SU-DHL-6 (cell line): ENCODE results near the gene FKTN.

Experiments used
- H2AFZ ChIP-seq: fragments of 200-600 bp; sonication (generic); 2 replicates; pipeline ENCODE4 v1.6.1; 2014; ENCODE audit warnings: low read depth, mild to moderate bottlenecking, moderate library complexity, mixed read lengths, antibody characterized with exemption, low read length; ENCODE audit not compliant: severe bottlenecking
- H3F3A ChIP-seq: fragments of 200-600 bp; shearing (Covaris generic); 2 replicates; pipeline ENCODE4 v1.6.0; 2016; ENCODE audit warnings: antibody characterized with exemption, mild to moderate bottlenecking; ENCODE audit not compliant: insufficient read depth
- H3K27ac ChIP-seq: fragments of 200-600 bp; sonication (generic); 2 replicates; pipeline ENCODE4 v1.5.1; 2016; ENCODE audit warnings: low read depth, mild to moderate bottlenecking, low read length, moderate library complexity, mixed read lengths
- H3K27me3 ChIP-seq: fragments of 200-600 bp; sonication (generic), shearing (Covaris generic); 2 replicates; pipeline ENCODE4 v1.6.0; 2014; ENCODE audit warnings: mild to moderate bottlenecking, low read length
- H3K36me3 ChIP-seq: fragments of 200-600 bp; sonication (generic); 2 replicates; pipeline ENCODE4 v1.6.1; 2014; ENCODE audit warnings: mild to moderate bottlenecking, low read length, mixed read lengths
- H3K4me2 ChIP-seq: fragments of 300-600, 200-600 bp; shearing (Covaris generic), sonication (generic); 2 replicates; pipeline ENCODE4 v1.6.0; 2014; ENCODE audit warnings: low read length, low read depth, mild to moderate bottlenecking; ENCODE audit not compliant: poor library complexity, severe bottlenecking
- H3K4me3 ChIP-seq: fragments of 200-600 bp; sonication (generic); 2 replicates; pipeline ENCODE4 v1.5.1; 2014; ENCODE audit warnings: antibody characterized with exemption, low read length, mild to moderate bottlenecking, mixed read lengths; ENCODE audit not compliant: insufficient read depth, poor library complexity, severe bottlenecking
- H3K79me2 ChIP-seq: fragments of 200-600 bp; sonication (generic); 2 replicates; pipeline ENCODE4 v1.6.1; 2014; ENCODE audit warnings: mild to moderate bottlenecking, low read length, moderate library complexity; ENCODE audit not compliant: insufficient read depth
- H3K9ac ChIP-seq: fragments of 200-600 bp; sonication (generic); 2 replicates; pipeline ENCODE4 v1.7.0; 2014; ENCODE audit warnings: mild to moderate bottlenecking, low read length
- H3K9me2 ChIP-seq: fragments of 200-600 bp; sonication (generic); replicated peaks from 2 replicates; pipeline ENCODE4 v1.6.1; 2014; ENCODE audit warnings: low read length; ENCODE audit not compliant: insufficient read depth
- H3K9me3 ChIP-seq: fragments of 200-600 bp; sonication (generic); 2 replicates; pipeline ENCODE4 v1.6.1; 2014; ENCODE audit warnings: low read length, mixed read lengths; ENCODE audit not compliant: insufficient read depth
- H4K20me1 ChIP-seq: fragments of 200-600 bp; sonication (generic); 2 replicates; pipeline ENCODE4 v1.6.1; 2014; ENCODE audit warnings: low read depth, mild to moderate bottlenecking, antibody characterized with exemption, low read length, moderate library complexity, mixed read lengths
- CTCF ChIP-seq: fragments of 200-600 bp; sonication (generic); IDR thresholded peaks from one replicate; pipeline ENCODE4 v1.5.1; 2017; ENCODE audit warnings: antibody characterized with exemption, mild to moderate bottlenecking, low read length, moderate library complexity; ENCODE audit not compliant: insufficient read depth, poor library complexity, severe bottlenecking
- EZH2phosphoT487 ChIP-seq: fragments of 200-600 bp; sonication (generic), shearing (Covaris generic); conservative IDR thresholded peaks from 2 replicates; pipeline ENCODE4 v1.6.1; 2018; ENCODE audit warnings: mild to moderate bottlenecking, antibody characterized with exemption, low read length, moderate library complexity, mixed read lengths

The FKTN gene

GRCh38 chr9:105673850-105674387 lies 116.0 kb downstream of the FKTN start:
- 0 out of 2 replicates have a peak, but pooled peaks cover 2% of the 10 kb centered on the region for H3K36me3 ChIP-seq
- H3K79me2 ChIP-seq: no peaks in the 10 kb centered on the region
- H3K9me2 ChIP-seq: no peaks in the 10 kb centered on the region
- peak overlapping the region; percentile 25 for H2AFZ ChIP-seq
- H3K27ac ChIP-seq: no peak overlapping the region
- TF ChIP-seq CTCF: no peak
- TF ChIP-seq EZH2phosphoT487: no peak
- no peak overlapping the region for H3K9ac ChIP-seq
- no peak overlapping the region for H3K4me3 ChIP-seq
- no peaks in the 10 kb centered on the region for H3F3A ChIP-seq
- H3K4me2 ChIP-seq: no peak overlapping the region
- H4K20me1 ChIP-seq: no peaks in the 10 kb centered on the region
- H3K27me3 ChIP-seq: no peaks in the 10 kb centered on the region
- H3K9me3 ChIP-seq: peaks cover 4% of the 10 kb centered on the region; the same call in 1 of the 2 replicates

DNA sequence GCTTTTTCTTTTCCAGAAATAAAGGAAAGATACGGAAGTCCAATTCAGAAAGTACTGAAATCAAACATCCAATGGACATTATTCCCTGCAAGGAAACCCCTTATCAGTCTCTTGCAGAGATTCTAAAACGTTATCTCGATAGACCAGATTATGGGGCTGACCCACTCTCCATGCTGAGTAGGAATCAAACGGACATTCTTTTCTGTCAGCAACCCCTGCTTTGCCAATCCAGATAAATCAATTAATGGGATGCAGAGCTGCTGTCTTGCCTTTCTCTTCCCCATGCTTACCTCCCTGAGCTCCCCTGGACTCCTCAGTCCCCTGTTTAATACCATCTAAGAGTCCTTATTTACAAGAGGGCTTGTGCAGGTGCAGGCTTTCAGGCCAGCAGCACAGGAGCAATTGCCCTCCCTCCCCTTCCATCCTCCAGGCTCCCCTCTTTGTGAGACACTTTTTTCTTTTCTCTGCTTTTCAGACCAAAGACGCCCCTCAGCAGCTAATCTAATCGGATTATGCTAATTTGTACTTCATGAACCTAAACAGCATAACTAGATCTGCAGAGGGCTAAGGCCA lies 118.5 kb downstream of the FKTN start:
- H4K20me1 ChIP-seq: no peaks in the 10 kb centered on the region
- H3K9me2 ChIP-seq: no peaks in the 10 kb centered on the region
- H3F3A ChIP-seq: no peaks in the 10 kb centered on the region
- H2AFZ ChIP-seq: no peak overlapping the region
- H3K79me2 ChIP-seq: no peaks in the 10 kb centered on the region
- H3K27ac ChIP-seq: no peak overlapping the region
- no peak for TF ChIP-seq EZH2phosphoT487
- TF ChIP-seq CTCF: no peak
- no peak overlapping the region for H3K9ac ChIP-seq
- H3K4me3 ChIP-seq: no peak overlapping the region
- H3K9me3 ChIP-seq: peaks cover 4% of the 10 kb centered on the region; the same call in 1 of the 2 replicates
- no peak overlapping the region for H3K4me2 ChIP-seq
- H3K36me3 ChIP-seq: 0 out of 2 replicates have a peak, but pooled peaks cover 2% of the 10 kb centered on the region
- no peaks in the 10 kb centered on the region for H3K27me3 ChIP-seq

GRCh38 chr9:105678163-105678562 lies 120.2 kb downstream of the FKTN start:
- Histone ChIP-seq H4K20me1 (no peaks in the 10 kb centered on the region), H3K27ac (no peak overlapping the region), H3F3A (no peaks in the 10 kb centered on the region), H3K9me2 (no peaks in the 10 kb centered on the region), H3K36me3 (0 out of 2 replicates have a peak, but pooled peaks cover 2% of the 10 kb centered on the region), H3K4me2 (no peak overlapping the region), H3K9ac (no peak overlapping the region), H3K79me2 (no peaks in the 10 kb centered on the region), H3K4me3 (no peak overlapping the region), H2AFZ (no peak overlapping the region), H3K27me3 (no peaks in the 10 kb centered on the region), H3K9me3 (peaks cover 3% of the 10 kb centered on the region; the same call in 1 of the 2 replicates)
- TF ChIP-seq CTCF (no peak), EZH2phosphoT487 (no peak)
